Spinal cord (tissue), 10 donors: ENCODE results near the gene AFF3. TPM values are rescaled to one million over a fixed set of nuclear protein-coding genes. Genes with fewer than 3 reads are reported as not detected.
"Not testable (repeated sequence)": the region's sequence is repeated elsewhere in the genome, so short reads cannot be mapped to it uniquely, and the experiment has no call there.

Experiments used
- DNase-seq, 6 donors: peaks; one replicate each; pipeline versions ENCODE4 v3.0.0 to v3.0.0-alpha.2; 2013 to 2015; ENCODE audit warnings: low spot score in 6 of 6, low read depth in 4 of 6
- H3K27ac ChIP-seq: one replicate; pipeline ENCODE4 v1.5.1; 2013; ENCODE audit warnings: low read depth, low read length, control low read depth
- H3K27me3 ChIP-seq: one replicate; pipeline ENCODE4 v1.6.1; 2013; ENCODE audit warnings: low read length; ENCODE audit not compliant: control insufficient read depth, insufficient read depth
- H3K36me3 ChIP-seq: one replicate; pipeline ENCODE4 v1.6.1; 2013; ENCODE audit warnings: low read length; ENCODE audit not compliant: control insufficient read depth, insufficient read depth
- H3K4me1 ChIP-seq: one replicate; pipeline ENCODE4 v1.6.1; 2013; ENCODE audit warnings: low read length; ENCODE audit not compliant: control insufficient read depth, insufficient read depth
- H3K4me3 ChIP-seq: one replicate; pipeline ENCODE4 v1.5.1; 2013; ENCODE audit warnings: low read depth, low read length, control low read depth
- H3K9me3 ChIP-seq: one replicate; pipeline ENCODE4 v1.6.1; 2013; ENCODE audit warnings: low read length; ENCODE audit not compliant: control insufficient read depth, insufficient read depth
- WGBS: methylation state at CpG from one replicate; pipeline ENCODE4 v1.1.5; 2013; ENCODE audit warnings: missing lambda C conversion rate; ENCODE audit not compliant: insufficient coverage; 5-methylcytosine and 5-hydroxymethylcytosine counted together
- polyA plus RNA-seq, 2 donors: library from polyadenylated mRNA; unstranded; fragments of 120-200 nt; gene quantifications; one replicate each; pipeline ENCODE4 v1.2.1, GENCODE V29; 2013; ENCODE audit not compliant: insufficient read length in 2 of 2
- total RNA-seq, 2 donors: library from RNA; depleted of rRNA in 1 of 2; stranded (reverse); fragments of 120-200 nt in 1 of 2; fragments of >200 nt in 1 of 2; gene quantifications; one replicate each; pipeline versions ENCODE4 v1.2.3 to v1.2.4, GENCODE V29; 2013 to 2014
- donor health status: healthy.

The AFF3 gene
- total and polyA plus RNA-seq, 4 donors, result 31.5 to 44.6 (median 42.4) TPM

DNA sequence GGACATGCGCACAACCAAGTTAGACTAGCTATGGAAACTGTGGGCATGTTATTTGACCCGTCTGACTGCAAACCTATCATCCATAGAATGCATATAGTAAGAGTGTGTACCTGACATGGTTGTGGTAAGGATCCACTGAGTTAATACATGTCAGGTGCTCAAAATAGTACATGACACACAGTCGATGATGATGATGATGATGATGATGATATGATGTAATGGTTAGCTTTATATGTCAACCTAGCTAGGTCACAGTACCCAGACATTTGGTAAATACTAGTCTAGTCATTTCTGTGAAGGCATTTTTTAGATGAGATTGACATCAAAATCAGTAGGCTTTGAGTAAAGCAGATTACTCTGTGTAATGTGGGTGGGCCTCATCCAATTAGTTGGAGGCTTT, 204.1 kb downstream of the AFF3 start:
- no peaks in the 10 kb centered on the region for H3K27me3 ChIP-seq
- H3K9me3 ChIP-seq, result no peaks in the 10 kb centered on the region
- H3K27ac ChIP-seq, result no peak overlapping the region
- H3K36me3 ChIP-seq, result no peaks in the 10 kb centered on the region
- H3K4me3 ChIP-seq, result no peak overlapping the region
- no peak for DNase-seq
- H3K4me1 ChIP-seq, result peaks cover 5% of the 10 kb centered on the region
- WGBS, result no CpG with 5 or more reads among the region's 3 CpGs

DNA sequence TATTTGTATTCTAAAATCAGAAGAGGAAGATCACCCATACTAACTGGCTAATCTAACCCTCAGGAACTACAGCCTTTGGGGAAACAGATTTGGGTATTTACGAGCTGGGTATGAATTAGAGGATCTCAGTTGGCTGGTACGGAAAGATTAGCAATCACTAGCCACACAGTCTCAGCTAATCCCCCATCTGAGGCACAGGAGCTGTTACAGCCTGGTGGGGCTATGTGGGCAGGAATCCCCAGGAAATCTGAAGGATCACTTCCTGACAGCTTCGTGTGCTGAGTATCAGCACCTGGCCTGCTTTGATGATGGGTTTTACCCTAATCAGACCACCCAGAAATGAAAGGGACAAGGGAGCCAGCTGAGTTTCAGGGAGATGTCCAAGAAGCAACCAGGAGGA, 206.3 kb downstream of the AFF3 start:
- no CpG with 5 or more reads among the region's 3 CpGs for WGBS
- DNase-seq, result no peak
- no peaks in the 10 kb centered on the region for H3K36me3 ChIP-seq

GRCh38 chr2:99935662-99936061, 206.7 kb downstream of the AFF3 start:
- WGBS, result no CpG with 5 or more reads among the region's 5 CpGs
- no peak for DNase-seq
- H3K27ac ChIP-seq, result no peak overlapping the region
- H3K36me3 ChIP-seq, result no peaks in the 10 kb centered on the region
- H3K27me3 ChIP-seq, result no peaks in the 10 kb centered on the region
- no peaks in the 10 kb centered on the region for H3K9me3 ChIP-seq
- no peak overlapping the region for H3K4me3 ChIP-seq
- H3K4me1 ChIP-seq, result peaks cover under 1% of the 10 kb centered on the region

More for the DNA sequence above, 206.3 kb downstream of the AFF3 start:
- Histone ChIP-seq H3K4me1 (peaks cover 4% of the 10 kb centered on the region), H3K27ac (no peak overlapping the region), H3K27me3 (no peaks in the 10 kb centered on the region), H3K9me3 (no peaks in the 10 kb centered on the region), H3K4me3 (no peak overlapping the region)

DNA sequence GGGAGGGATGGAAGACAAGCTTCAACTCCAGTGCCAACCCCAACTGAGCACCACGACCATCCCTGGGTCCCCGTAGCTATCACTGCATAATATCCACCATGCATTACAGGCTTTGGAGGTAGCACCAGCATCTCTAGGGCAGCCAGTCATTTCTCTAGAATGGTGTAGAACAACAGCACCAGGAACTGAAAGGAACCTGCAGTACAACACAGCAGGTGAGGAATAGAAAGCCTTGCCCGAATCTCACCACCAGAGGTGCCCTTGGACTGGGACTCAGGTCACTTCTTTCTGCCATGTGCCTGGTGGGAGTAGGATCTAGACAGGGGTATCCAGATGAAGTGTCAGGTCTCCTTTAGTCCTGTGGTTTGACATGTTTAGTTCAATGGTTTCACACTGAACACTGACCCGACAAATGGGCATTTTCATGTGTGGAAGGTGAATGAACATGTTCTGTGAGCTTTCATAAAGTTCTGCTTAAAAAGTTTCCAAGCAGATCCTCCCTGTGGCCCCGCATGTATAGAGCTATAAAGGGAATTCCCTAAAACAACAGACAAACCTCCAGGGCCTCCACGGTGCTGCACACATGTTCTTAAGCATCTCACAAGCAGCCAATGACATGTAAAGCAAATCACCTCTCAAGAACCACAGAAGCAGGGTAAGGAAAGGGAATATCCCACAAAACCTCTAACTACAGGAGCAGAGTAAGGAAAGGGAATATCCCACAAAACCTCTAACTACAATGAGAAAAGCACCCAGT, 208.3 kb downstream of the AFF3 start:
- 96% methylated on average over 3 of the region's 6 CpGs for WGBS
- no peak for DNase-seq

DNA sequence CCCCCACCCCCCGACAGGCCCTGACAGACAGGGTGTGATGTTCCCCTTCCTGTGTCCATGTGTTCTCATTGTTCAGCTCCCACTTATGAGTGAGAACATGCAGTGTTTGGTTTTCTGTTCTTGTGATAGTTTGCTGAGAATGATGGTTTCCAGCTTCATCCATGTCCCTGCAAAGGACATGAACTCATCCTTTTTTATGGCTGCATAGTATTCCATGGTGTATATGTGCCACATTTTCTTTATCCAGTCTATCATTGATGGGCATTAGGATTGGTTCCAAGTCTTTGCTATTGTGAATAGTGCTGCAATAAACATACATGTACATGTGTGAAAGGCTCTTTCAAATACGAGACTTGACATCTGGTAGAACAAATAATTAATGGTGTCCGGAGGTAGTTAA, 208.9 kb downstream of the AFF3 start:
- not testable (repeated sequence) for DNase-seq, H3K9me3 ChIP-seq, H3K27me3 ChIP-seq, H3K4me3 ChIP-seq, H3K4me1 ChIP-seq, H3K36me3 ChIP-seq, H3K27ac ChIP-seq
- WGBS, result no CpG with 5 or more reads among the region's 3 CpGs

More for the DNA sequence above, 208.3 kb downstream of the AFF3 start:
- H3K36me3 ChIP-seq, result no peaks in the 10 kb centered on the region
- no peak overlapping the region for H3K4me3 ChIP-seq
- H3K4me1 ChIP-seq, result no peaks in the 10 kb centered on the region
- no peaks in the 10 kb centered on the region for H3K27me3 ChIP-seq
- no peaks in the 10 kb centered on the region for H3K9me3 ChIP-seq
- no peak overlapping the region for H3K27ac ChIP-seq

DNA sequence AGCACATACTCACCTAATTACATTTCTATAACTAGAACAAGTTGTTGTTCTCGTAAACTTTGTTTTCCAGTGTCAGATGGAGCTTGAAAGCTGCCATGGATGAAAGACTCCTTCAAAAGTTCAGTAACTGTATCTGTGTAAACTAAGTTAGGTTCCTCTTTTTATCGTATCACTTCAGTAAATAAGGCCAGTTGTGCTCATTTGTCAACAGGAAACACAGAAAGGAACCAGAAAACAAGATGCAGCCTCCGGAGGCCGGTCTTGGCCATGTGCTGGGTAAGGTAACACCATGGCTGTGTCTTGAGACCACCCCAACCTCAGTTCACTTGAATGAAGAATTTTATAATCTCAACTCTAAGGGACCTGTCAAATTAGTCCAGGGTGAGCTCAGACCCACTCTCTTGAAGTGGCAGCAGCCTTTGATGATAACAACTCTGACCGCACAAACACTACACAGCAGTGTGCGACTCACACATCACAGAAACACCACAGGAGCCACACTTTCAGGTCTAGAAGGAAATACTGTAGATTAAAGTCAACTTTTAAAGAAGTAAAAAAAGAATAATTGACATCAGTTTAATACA, 213.8 kb downstream of the AFF3 start:
- WGBS, result 79% methylated on average over 3 of the region's 6 CpGs
- Histone ChIP-seq H3K9me3 (no peaks in the 10 kb centered on the region), H3K4me3 (no peak overlapping the region)

DNA sequence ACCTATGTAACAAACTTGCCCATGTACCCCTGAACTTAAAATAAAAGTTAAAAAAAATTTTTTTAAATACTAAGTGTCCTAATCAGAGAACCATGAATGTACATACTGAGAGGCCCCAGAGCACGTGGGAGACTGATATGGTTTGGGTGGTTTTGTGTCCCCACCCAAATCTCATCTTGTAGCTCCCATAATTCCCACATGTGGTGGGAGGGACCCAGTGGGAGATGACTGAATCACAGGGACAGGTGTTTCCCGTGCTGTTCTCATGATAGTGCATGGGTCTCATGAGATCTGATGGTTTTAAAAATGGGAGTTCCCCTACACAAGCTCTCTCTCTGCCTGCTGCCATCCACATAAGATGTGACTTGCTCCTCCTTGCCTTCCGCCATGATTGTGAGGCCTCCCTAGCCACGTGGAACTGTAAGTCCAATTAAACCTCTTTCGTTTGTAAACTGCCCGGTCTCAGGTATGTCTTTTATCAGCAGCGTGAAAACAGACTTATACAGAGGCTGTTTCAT, 214.6 kb downstream of the AFF3 start:
- WGBS, result 95% methylated on average over 5 of the region's 7 CpGs
- H3K4me3 ChIP-seq, H3K4me1 ChIP-seq, DNase-seq, H3K27me3 ChIP-seq, H3K9me3 ChIP-seq, H3K27ac ChIP-seq, H3K36me3 ChIP-seq: not testable (repeated sequence)

More for the DNA sequence above, 213.8 kb downstream of the AFF3 start:
- Histone ChIP-seq H3K27ac (no peak overlapping the region), H3K27me3 (no peaks in the 10 kb centered on the region), H3K36me3 (no peaks in the 10 kb centered on the region), H3K4me1 (no peaks in the 10 kb centered on the region)
- DNase-seq, result no peak

DNA sequence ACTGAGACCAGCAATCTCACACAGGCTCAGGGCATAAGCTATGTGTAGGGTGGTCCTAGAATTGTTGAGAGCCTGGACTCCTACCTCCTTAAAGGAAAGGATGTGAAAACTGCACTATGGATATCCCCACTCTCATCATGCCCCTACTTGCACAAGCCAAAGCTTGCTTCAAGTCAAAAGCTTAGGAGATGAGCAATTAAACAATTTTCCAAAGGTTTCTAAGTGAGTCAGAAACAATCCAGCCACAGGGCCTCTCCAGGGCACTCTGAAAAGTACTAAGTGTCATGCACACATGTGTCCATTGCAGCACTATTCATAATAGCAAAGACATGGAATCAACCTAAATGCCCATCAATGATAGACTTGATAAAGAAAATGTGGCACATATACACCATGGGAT, 215.4 kb downstream of the AFF3 start:
- no peak overlapping the region for H3K27ac ChIP-seq
- DNase-seq, result no peak
- H3K27me3 ChIP-seq, result no peaks in the 10 kb centered on the region
- no peaks in the 10 kb centered on the region for H3K9me3 ChIP-seq
- H3K36me3 ChIP-seq, result no peaks in the 10 kb centered on the region
- no peak overlapping the region for H3K4me3 ChIP-seq
- no peaks in the 10 kb centered on the region for H3K4me1 ChIP-seq

GRCh38 chr2:99925960-99926359, 216.4 kb downstream of the AFF3 start:
- H3K9me3 ChIP-seq, result no peaks in the 10 kb centered on the region
- H3K27me3 ChIP-seq, result no peaks in the 10 kb centered on the region
- no peak overlapping the region for H3K27ac ChIP-seq
- H3K36me3 ChIP-seq, result no peaks in the 10 kb centered on the region
- H3K4me1 ChIP-seq, result no peaks in the 10 kb centered on the region
- no peak overlapping the region for H3K4me3 ChIP-seq
- no peak for DNase-seq
- 91% methylated on average over 4 of the region's 4 CpGs for WGBS

DNA sequence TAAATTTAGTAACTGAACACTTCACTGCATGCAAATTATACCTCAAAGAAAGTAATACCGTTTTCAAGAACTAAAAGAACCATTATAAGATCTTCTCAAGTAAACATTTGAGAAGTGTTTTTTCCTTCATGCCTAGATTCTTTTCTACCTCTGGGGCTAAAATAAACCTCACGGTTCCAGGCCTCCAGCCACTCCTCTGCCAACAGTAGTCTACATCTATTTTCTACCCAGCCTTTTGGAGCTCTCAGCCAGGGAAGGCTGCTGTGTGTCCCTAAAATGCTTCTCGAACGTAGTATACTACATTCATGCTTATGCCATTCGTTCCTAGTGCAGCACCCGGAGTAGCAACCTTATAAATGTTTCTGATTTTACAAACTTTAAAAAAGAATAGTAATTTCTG, 219.7 kb downstream of the AFF3 start:
- 95% methylated on average over 6 of the region's 6 CpGs for WGBS

More for the DNA sequence above, 219.7 kb downstream of the AFF3 start:
- H3K36me3 ChIP-seq, result no peaks in the 10 kb centered on the region
- H3K27me3 ChIP-seq, result no peaks in the 10 kb centered on the region
- no peaks in the 10 kb centered on the region for H3K9me3 ChIP-seq
- no peak for DNase-seq
- H3K4me1 ChIP-seq, result no peaks in the 10 kb centered on the region
- no peak overlapping the region for H3K4me3 ChIP-seq
- no peak overlapping the region for H3K27ac ChIP-seq
